ENCODE results near the gene CRTAC1. TPM values are rescaled to one million over a fixed set of nuclear protein-coding genes. Genes with fewer than 3 reads are reported as not detected.

The CRTAC1 gene
- total and polyA plus RNA-seq, 2 donors (not counting 3 experiments of a cell fraction or from before 2014, with no cell fraction given) = 1.4 to 3.0 TPM

GRCh38 chr10:98035599-98035998, 5.2 kb upstream of the CRTAC1 start:
- Histone ChIP-seq H3K4me3 (replicated peaks in 1 of 3; ENCODE audit: insufficient read depth in 1 of 3, low read depth in 1 of 3, low read length in 3 of 3) (no peak overlapping the region), H3K9me1 (replicated peaks; ENCODE audit: control insufficient read depth, extremely low read depth, insufficient read depth, low read length) (no peaks in the 10 kb centered on the region), H3K27me3 (ENCODE audit: control insufficient read depth in 2 of 2, insufficient read depth in 2 of 2, low read length in 2 of 2) (peaks cover 41 to 54% of the 10 kb centered on the region in 2 experiments), H2AFZ (ENCODE audit: low read depth, low read length) (no peak overlapping the region), H3K9me3 (replicated peaks; ENCODE audit: control insufficient read depth, insufficient read depth, low read length) (no peaks in the 10 kb centered on the region), H3K79me2 (ENCODE audit: control insufficient read depth, insufficient read depth, low read length) (no peaks in the 10 kb centered on the region), H4K20me1 (replicated peaks; ENCODE audit: control insufficient read depth, extremely low read depth, insufficient read depth, low read length) (no peaks in the 10 kb centered on the region), H3K4me1 (ENCODE audit: control insufficient read depth, extremely low read depth, insufficient read depth, low read length) (no peaks in the 10 kb centered on the region), H3K9ac (replicated peaks; ENCODE audit: extremely low read depth, insufficient read depth, low read length) (no peak overlapping the region), H3K4me2 (ENCODE audit: insufficient read depth, low read length) (no peak overlapping the region), H3K27ac (ENCODE audit: insufficient read depth, low read depth, low read length) (no peak overlapping the region), H3K36me3 (ENCODE audit: control insufficient read depth in 2 of 2, extremely low read depth in 1 of 2, insufficient read depth in 2 of 2, low read length in 2 of 2) (no peaks in the 10 kb centered on the region)
- FAIRE-seq (no peak), DNase-seq (ENCODE audit: low read depth, low spot score) (no peak)
- intact Hi-C loops (cut with micrococcal nuclease) = no loop called here
- dilution Hi-C loops (cut with MboI; ENCODE audit: extremely low pct_ligation_motif_present, low sequenced_read_pairs) = no loop called here
- BruUV-seq (replicated peaks) = no TSS peak
- ChIA-PET CTCF (interaction anchor here (1.0 to 3.8 kb wide), 4 partner anchors 9 to 244 kb away, joined by 3 to 21 read pairs (median 12); no protein-coding TSS in a partner anchor), POLR2A (no interaction called here)
- TF ChIP-seq GATA2 (IDR thresholded peaks at IDR 0.05; ENCODE audit: insufficient read depth, insufficient read length, low read depth, low read length) (no peak), JUN (IDR thresholded peaks at IDR 0.05; ENCODE audit: borderline replicate concordance, insufficient read depth, insufficient read length, low read depth) (no peak), MYC (IDR thresholded peaks at IDR 0.05; ENCODE audit: low read depth, low read length) (no peak), FOS (IDR thresholded peaks at IDR 0.05; ENCODE audit: borderline replicate concordance, insufficient read depth, low read length) (no peak), POLR2A (IDR thresholded peaks at IDR 0.05; ENCODE audit: low read depth, low read length) (no peak), POLR2AphosphoS5 (IDR thresholded peaks at IDR 0.05; ENCODE audit: insufficient read depth, low read depth, low read length) (no peak), CTCF (IDR thresholded peaks at IDR 0.05; ENCODE audit: extremely low read depth in 1 of 2, insufficient read depth in 1 of 2, low read depth in 1 of 2, low read length in 2 of 2) (no peak), MAX (IDR thresholded peaks at IDR 0.05; ENCODE audit: insufficient read depth, insufficient read length) (no peak), EZH2 (IDR thresholded peaks at IDR 0.05; ENCODE audit: borderline replicate concordance, low read depth, low read length, severe bottlenecking) (no peak)
